DOHH2 (cell line): ENCODE data around the gene PDE7B.

Source experiments
- H3F3A ChIP-seq: fragments of 200-600 bp; sonication (generic), shearing (Covaris generic); 2 replicates; pipeline ENCODE4 v1.6.0; 2016; ENCODE audit warnings: antibody characterized with exemption, mild to moderate bottlenecking; ENCODE audit not compliant: control insufficient read depth, insufficient read depth
- H3K27ac ChIP-seq: fragments of 200-600 bp; sonication (generic); 2 replicates; pipeline ENCODE4 v1.5.1; 2014; ENCODE audit warnings: low read depth, mild to moderate bottlenecking, low read length, moderate library complexity
- H3K27me3 ChIP-seq: fragments of 200-600 bp; sonication (generic); 2 replicates; pipeline ENCODE4 v1.6.1; 2014; ENCODE audit warnings: mild to moderate bottlenecking, low read length, mixed read lengths; ENCODE audit not compliant: control insufficient read depth
- H3K36me3 ChIP-seq: fragments of 200-600 bp; sonication (generic); 2 replicates; pipeline ENCODE4 v1.6.1; 2014; ENCODE audit warnings: mild to moderate bottlenecking, low read length, moderate library complexity, mixed read lengths; ENCODE audit not compliant: control insufficient read depth
- H3K4me1 ChIP-seq: fragments of 200-600 bp; sonication (generic); 2 replicates; pipeline ENCODE4 v1.6.1; 2014; ENCODE audit warnings: mild to moderate bottlenecking, low read length, mixed read lengths; ENCODE audit not compliant: control insufficient read depth
- H3K4me2 ChIP-seq: fragments of 200-600 bp; sonication (generic); 2 replicates; pipeline ENCODE4 v1.6.0; 2014; ENCODE audit warnings: mild to moderate bottlenecking, low read length, moderate library complexity
- H3K4me3 ChIP-seq: fragments of 200-600 bp; sonication (generic); 2 replicates; pipeline ENCODE4 v1.5.1; 2014; ENCODE audit warnings: mild to moderate bottlenecking, low read length, mixed read lengths
- H3K79me2 ChIP-seq: fragments of 200-600 bp; sonication (generic); 2 replicates; pipeline ENCODE4 v1.6.1; 2014; ENCODE audit warnings: mild to moderate bottlenecking, low read length, mixed read lengths; ENCODE audit not compliant: control insufficient read depth
- H3K9me2 ChIP-seq: fragments of 200-600 bp; sonication (generic); replicated peaks from 2 replicates; pipeline ENCODE4 v1.6.1; 2014; ENCODE audit warnings: mild to moderate bottlenecking, low read length, mixed read lengths; ENCODE audit not compliant: control insufficient read depth
- H3K9me3 ChIP-seq: fragments of 200-600 bp; sonication (generic); 2 replicates; pipeline ENCODE4 v1.6.1; 2014; ENCODE audit warnings: antibody characterized with exemption, low read length, mixed read lengths; ENCODE audit not compliant: control insufficient read depth, insufficient read depth
- H4K20me1 ChIP-seq: fragments of 200-600 bp; sonication (generic); 2 replicates; pipeline ENCODE4 v1.6.0; 2014; ENCODE audit warnings: low read depth, mild to moderate bottlenecking, antibody characterized with exemption, low read length, moderate library complexity; ENCODE audit not compliant: control insufficient read depth, insufficient read depth
- CTCF ChIP-seq: fragments of 200-600 bp; sonication (generic); IDR thresholded peaks from one replicate; pipeline ENCODE4 v1.5.1; 2014; ENCODE audit warnings: antibody characterized with exemption, mild to moderate bottlenecking, low read depth, low read length; ENCODE audit not compliant: poor library complexity, severe bottlenecking
- EZH2phosphoT487 ChIP-seq: fragments of 200-600 bp; sonication (generic); IDR thresholded peaks from 2 replicates; pipeline ENCODE4 v1.6.1; 2017; ENCODE audit warnings: borderline replicate concordance, mild to moderate bottlenecking, antibody characterized with exemption, low read length, moderate library complexity, mixed read lengths

The PDE7B gene

GRCh38 chr6:136129365-136129764 lies 277.9 kb downstream of the PDE7B start:
- H3K4me2 ChIP-seq = no peak overlapping the region
- H3K27ac ChIP-seq = no peak overlapping the region
- no peak overlapping the region for H3K4me3 ChIP-seq
- TF ChIP-seq CTCF (no peak), EZH2phosphoT487 (no peak)
- no peaks in the 10 kb centered on the region for H3K79me2 ChIP-seq
- no peaks in the 10 kb centered on the region for H3K36me3 ChIP-seq
- no peaks in the 10 kb centered on the region for H3K9me3 ChIP-seq
- H3K27me3 ChIP-seq = no peaks in the 10 kb centered on the region
- no peaks in the 10 kb centered on the region for H3K9me2 ChIP-seq
- no peaks in the 10 kb centered on the region for H3F3A ChIP-seq
- no peaks in the 10 kb centered on the region for H3K4me1 ChIP-seq
- H4K20me1 ChIP-seq = no peaks in the 10 kb centered on the region

- TF ChIP-seq CTCF = no peak
Observed at GRCh38 chr6:136134268-136134667, 282.8 kb downstream of the PDE7B start.

GRCh38 chr6:136134751-136135150 lies 283.2 kb downstream of the PDE7B start:
- no peak overlapping the region for H3K4me3 ChIP-seq
- H4K20me1 ChIP-seq = no peaks in the 10 kb centered on the region
- H3F3A ChIP-seq = no peaks in the 10 kb centered on the region
- no peaks in the 10 kb centered on the region for H3K79me2 ChIP-seq
- H3K9me2 ChIP-seq = no peaks in the 10 kb centered on the region
- H3K4me2 ChIP-seq = no peak overlapping the region
- no peaks in the 10 kb centered on the region for H3K27me3 ChIP-seq
- H3K9me3 ChIP-seq = no peaks in the 10 kb centered on the region
- H3K36me3 ChIP-seq = no peaks in the 10 kb centered on the region
- no peaks in the 10 kb centered on the region for H3K4me1 ChIP-seq
- no peak overlapping the region for H3K27ac ChIP-seq
- TF ChIP-seq CTCF (no peak), EZH2phosphoT487 (no peak)

More at GRCh38 chr6:136134268-136134667, 282.8 kb downstream of the PDE7B start:
- H3K27ac ChIP-seq = no peak overlapping the region
- H3K79me2 ChIP-seq = no peaks in the 10 kb centered on the region
- H4K20me1 ChIP-seq = no peaks in the 10 kb centered on the region
- H3K4me3 ChIP-seq = no peak overlapping the region
- H3K36me3 ChIP-seq = no peaks in the 10 kb centered on the region
- no peaks in the 10 kb centered on the region for H3F3A ChIP-seq
- no peaks in the 10 kb centered on the region for H3K4me1 ChIP-seq
- no peak overlapping the region for H3K4me2 ChIP-seq
- no peaks in the 10 kb centered on the region for H3K9me3 ChIP-seq
- no peaks in the 10 kb centered on the region for H3K9me2 ChIP-seq
- H3K27me3 ChIP-seq = no peaks in the 10 kb centered on the region

- Histone ChIP-seq H3K4me1 (no peaks in the 10 kb centered on the region), H3K36me3 (no peaks in the 10 kb centered on the region), H3K27ac (no peak overlapping the region), H3K4me2 (no peak overlapping the region), H3K79me2 (no peaks in the 10 kb centered on the region), H3K9me3 (no peaks in the 10 kb centered on the region), H4K20me1 (no peaks in the 10 kb centered on the region), H3K9me2 (no peaks in the 10 kb centered on the region), H3F3A (no peaks in the 10 kb centered on the region), H3K27me3 (no peaks in the 10 kb centered on the region), H3K4me3 (no peak overlapping the region)
- no peak for TF ChIP-seq CTCF
- no peak for TF ChIP-seq EZH2phosphoT487
Observed at GRCh38 chr6:136136274-136136673, 284.8 kb downstream of the PDE7B start.
